Ovary (tissue), 9 donors: ENCODE measurements around the gene TTC7B. TPM values are rescaled to one million over a fixed set of nuclear protein-coding genes. Genes with fewer than 3 reads are reported as not detected.

Experiments
- DNase-seq, 5 donors: peaks; one replicate each; pipeline ENCODE4 v3.0.0-alpha.2; 2019 to 2020
- H3K27ac ChIP-seq, 2 donors: fragments of 200-600 bp; one replicate each; pipeline versions ENCODE4 v1.5.1 to v1.8.0; 2019 to 2022
- H3K27me3 ChIP-seq: fragments of 200-600 bp; one replicate; pipeline ENCODE4 v1.8.0; 2022
- H3K36me3 ChIP-seq: fragments of 200-600 bp; sonication (generic); one replicate; pipeline ENCODE4 v1.5.1; 2019
- H3K4me1 ChIP-seq: one replicate; pipeline ENCODE4 v1.8.1; 2013; ENCODE audit warnings: mild to moderate bottlenecking, moderate library complexity; ENCODE audit not compliant: insufficient read depth
- H3K4me3 ChIP-seq: fragments of 200-600 bp; sonication (generic); one replicate; pipeline ENCODE4 v1.5.1; 2017
- H3K9me3 ChIP-seq, 2 donors: fragments of 200-600 bp in 1 of 2; sonication (generic) in 1 of 2; one replicate each; pipeline versions ENCODE4 v1.5.1 to v1.8.1; 2013 to 2019; ENCODE audit warnings: mild to moderate bottlenecking in 1 of 2, moderate library complexity in 1 of 2
- CTCF ChIP-seq, 3 donors: fragments of 450-650 bp in 2 of 3; fragments of 200-600 bp in 1 of 3; IDR thresholded peaks; one replicate each; pipeline versions ENCODE4 v1.5.1 to v1.8.0; 2016 to 2022; ENCODE audit warnings: antibody characterized with exemption in 3 of 3, mild to moderate bottlenecking in 1 of 3
- EP300 ChIP-seq: sonication (generic); formaldehyde crosslinking; IDR thresholded peaks from one replicate; pipeline ENCODE4 v1.6.1; 2017; ENCODE audit warnings: antibody characterized with exemption
- POLR2A ChIP-seq: fragments of 450-650 bp; IDR thresholded peaks from one replicate; pipeline ENCODE4 v1.6.1; 2017; ENCODE audit warnings: antibody characterized with exemption, mild to moderate bottlenecking, moderate library complexity
- WGBS, 3 donors: extraction: QIAGEN DNeasy Blood & Tissue Kit in 1 of 3; methylation state at CpG; one replicate each; pipeline versions ENCODE4 v1.1.5 to v1.1.7; 2013 to 2017; 5-methylcytosine and 5-hydroxymethylcytosine counted together
- intact Hi-C, 4 donors: fragments of 100-400 bp; cut with DNase I; formaldehyde crosslinking; loops; one replicate each; pipeline versions ENCODE4 v1.11.0 to v1.15.1; 2022 to 2023
- polyA plus RNA-seq, 2 donors: library from polyadenylated mRNA; stranded (reverse); fragments of 200-250 nt in 1 of 2; fragments of 350-450 nt in 1 of 2; fragmentation: Illumina TruSeq in 1 of 2; extraction: RNeasy Lipid Tissue Mini Kit (QIAGEN cat#74804) in 1 of 2; gene quantifications; one replicate each; pipeline ENCODE4 v1.2.3, GENCODE V29; 2013 to 2014
- total RNA-seq, 7 donors: library from RNA; depleted of rRNA in 2 of 7; stranded (reverse); fragments of >200 nt in 2 of 7; fragmentation: NEBNext Ultra II Directional in 3 of 7; extraction: Animal tissue kit (Norgen Biotek cat#: 25700) in 3 of 7; gene quantifications; one replicate each; pipeline versions ENCODE4 v1.1.0 to v1.2.4, GENCODE V29; 2016 to 2023
- donor health status: DM: no; HTN: no; CAD: no; lungs with moderate emphysema.
- donor health status: DM: no; HTN: no; CAD: no.
- donor health status: Bipolar disorder and iron deficiency.
- donor health status: DM: yes; HTN: yes; CAD: no.
- donor health status: DM: no; HTN: no; CAD: no.
- donor health status: DM: yes; HTN: yes; CAD: no.

Gene TTC7B
- total and polyA plus RNA-seq, 9 donors = 18.2 to 39.5 (median 34.2) TPM

DNA sequence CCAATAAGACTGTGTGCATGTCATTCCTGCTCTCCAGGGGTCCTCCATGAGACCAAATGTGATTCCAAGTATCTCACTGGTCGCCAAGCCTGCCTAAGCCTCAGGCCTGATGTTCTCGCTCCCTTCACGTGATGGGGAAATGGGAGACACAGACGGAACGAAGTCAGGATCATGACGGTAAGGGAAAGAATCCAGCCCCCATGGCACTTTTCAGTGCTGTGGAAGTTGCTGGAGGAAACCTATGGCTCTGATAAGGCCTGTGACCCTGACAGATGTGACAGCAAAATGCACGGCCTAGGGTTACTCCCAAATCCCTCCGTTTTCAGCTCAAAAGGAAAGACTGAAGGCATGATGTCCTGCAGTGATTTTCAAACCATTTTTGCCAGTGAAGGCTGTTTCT lies 234.5 kb downstream of the TTC7B start:
- intact Hi-C loops = no loop called here

GRCh38 chr14:90580377-90581335 lies 235.6 kb downstream of the TTC7B start:
- WGBS, 3 donors = 59 to 69% (median 66%) methylated on average over 20 of the region's 20 CpGs
- no peaks in the 10 kb centered on the region for H3K27me3 ChIP-seq
- H3K27ac ChIP-seq = no peak overlapping the region
- intact Hi-C loops = no loop called here
- H3K36me3 ChIP-seq = no peaks in the 10 kb centered on the region
- TF ChIP-seq POLR2A = no peak
- TF ChIP-seq EP300 = no peak
- TF ChIP-seq CTCF (IDR thresholded peaks at IDR 0.05) = no peak
- no peak overlapping the region for H3K4me3 ChIP-seq
- H3K4me1 ChIP-seq = no peaks in the 10 kb centered on the region
- DNase-seq = no peak
- no peaks in the 10 kb centered on the region for H3K9me3 ChIP-seq

More for the DNA sequence above, 234.5 kb downstream of the TTC7B start:
- TF ChIP-seq POLR2A = no peak
- TF ChIP-seq CTCF (IDR thresholded peaks at IDR 0.05) = no peak
- H3K27me3 ChIP-seq = no peaks in the 10 kb centered on the region
- DNase-seq = no peak
- no peaks in the 10 kb centered on the region for H3K9me3 ChIP-seq
- no peaks in the 10 kb centered on the region for H3K36me3 ChIP-seq
- no peak overlapping the region for H3K27ac ChIP-seq
- H3K4me1 ChIP-seq = no peaks in the 10 kb centered on the region
- H3K4me3 ChIP-seq = no peak overlapping the region
- 83 to 97% (median 94%) methylated on average over 8 of the region's 8 CpGs for WGBS, 3 donors

GRCh38 chr14:90579816-90580215 lies 236.4 kb downstream of the TTC7B start:
- Histone ChIP-seq H3K9me3 (no peaks in the 10 kb centered on the region), H3K36me3 (no peaks in the 10 kb centered on the region), H3K27ac (no peak overlapping the region), H3K4me1 (peaks cover 1% of the 10 kb centered on the region), H3K4me3 (no peak overlapping the region), H3K27me3 (no peaks in the 10 kb centered on the region)
- TF ChIP-seq POLR2A (no peak), CTCF (IDR thresholded peaks at IDR 0.05) (no peak), EP300 (no peak)
- WGBS, 3 donors = 95 to 98% (median 98%) methylated on average over 9 of the region's 9 CpGs
- intact Hi-C loops = no loop called here
- DNase-seq = no peak

GRCh38 chr14:90579088-90579487 lies 237.1 kb downstream of the TTC7B start:
- intact Hi-C loops = no loop called here
- H3K4me1 ChIP-seq = peaks cover 7% of the 10 kb centered on the region
- 85 to 94% (median 93%) methylated on average over 8 of the region's 8 CpGs for WGBS, 3 donors
- H3K9me3 ChIP-seq = no peaks in the 10 kb centered on the region
- no peak for TF ChIP-seq POLR2A
- no peak for TF ChIP-seq EP300
- no peak for TF ChIP-seq CTCF (IDR thresholded peaks at IDR 0.05)
- H3K36me3 ChIP-seq = no peaks in the 10 kb centered on the region
- no peak overlapping the region for H3K4me3 ChIP-seq
- DNase-seq = no peak
- no peak overlapping the region for H3K27ac ChIP-seq
- H3K27me3 ChIP-seq = no peaks in the 10 kb centered on the region
